Spleen (tissue), 7 donors: ENCODE results near the gene NAPB.

Source experiments
- CTCF ChIP-seq, 11 experiments: fragments of 200-600 bp in 7 of 11; fragments of 450-650 bp in 4 of 11; sonication (generic) in 4 of 11; IDR thresholded peaks in 8 of 11; conservative IDR thresholded peaks in 3 of 11; 1 replicate in 7 of 11; 2 replicates in 4 of 11; pipeline versions ENCODE4 v1.4.0 to v1.8.0; 2016 to 2021; ENCODE audit warnings: antibody characterized with exemption in 11 of 11, inconsistent platforms in 4 of 11, mild to moderate bottlenecking in 1 of 11
- POLR2A ChIP-seq, 3 donors: fragments of 450-650 bp; IDR thresholded peaks; one replicate each; pipeline ENCODE4 v1.5.1; 2017; ENCODE audit warnings: antibody characterized with exemption in 3 of 3, mild to moderate bottlenecking in 1 of 3
- POLR2AphosphoS5 ChIP-seq, 3 donors: sonication (generic); formaldehyde crosslinking; IDR thresholded peaks; one replicate each; pipeline ENCODE4 v1.5.1; 2017; ENCODE audit warnings: antibody characterized with exemption in 3 of 3
- donor health status: DM: no; HTN: no; CAD: no; lungs with moderate emphysema.
- donor health status: DM: no; HTN: no; CAD: no.
- donor health status: DM: no; HTN: no; CAD: no.

GRCh38 chr20:23442436-23442835, 21.1 kb upstream of the NAPB start:
- TF ChIP-seq POLR2AphosphoS5 (IDR thresholded peaks at IDR 0.05) (no peak), CTCF (IDR thresholded peaks at IDR 0.05 in 8 of 11, conservative IDR thresholded peaks at IDR 0.05 in 3 of 11) (no peak), POLR2A (IDR thresholded peaks at IDR 0.05) (no peak)
